GM19023 (cell line): ENCODE data around the gene CPPED1.
"Not testable (repeated sequence)": the region's sequence is repeated elsewhere in the genome, so short reads cannot be mapped to it uniquely, and the experiment has no call there.

Source experiments
- ATAC-seq: cut with Tn5 transposase; IDR thresholded peaks from one replicate; pipeline ENCODE4 v1.9.1; 2021; ENCODE audit warnings: mild to moderate bottlenecking, moderate library complexity; ENCODE audit not compliant: unreplicated experiment

CPPED1 gene

GRCh38 chr16:12802661-12803060 is 1.0 kb downstream of the CPPED1 start:
- ATAC-seq = no peak

- ATAC-seq = no peak
These were observed 1.6 kb downstream of the CPPED1 start for GRCh38 chr16:12802048-12802447.

- ATAC-seq = no peak
These were observed 2.1 kb downstream of the CPPED1 start for GRCh38 chr16:12801511-12802042.

- no peak for ATAC-seq
These were observed 2.9 kb downstream of the CPPED1 start for GRCh38 chr16:12800817-12801216.

- not testable (repeated sequence) for ATAC-seq
These were observed 3.7 kb downstream of the CPPED1 start for GRCh38 chr16:12799996-12800395.

- ATAC-seq = no peak
These were observed 4.8 kb downstream of the CPPED1 start for GRCh38 chr16:12798846-12799245.

- no peak for ATAC-seq
These were observed 5.5 kb downstream of the CPPED1 start for GRCh38 chr16:12798171-12798570.

GRCh38 chr16:12796498-12796897 is 7.2 kb downstream of the CPPED1 start:
- no peak for ATAC-seq

- ATAC-seq = no peak
These were observed 8.9 kb downstream of the CPPED1 start for GRCh38 chr16:12794486-12795387.

- ATAC-seq = no peak
These were observed 9.8 kb downstream of the CPPED1 start for GRCh38 chr16:12793865-12794240.

- no peak for ATAC-seq
These were observed 10.4 kb downstream of the CPPED1 start for GRCh38 chr16:12793120-12793864.

GRCh38 chr16:12792528-12792927 is 11.2 kb downstream of the CPPED1 start:
- not testable (repeated sequence) for ATAC-seq

GRCh38 chr16:12791340-12791739 is 12.3 kb downstream of the CPPED1 start:
- no peak for ATAC-seq

- ATAC-seq = no peak
These were observed 14.9 kb downstream of the CPPED1 start for GRCh38 chr16:12788758-12789157.

- no peak for ATAC-seq
These were observed 17.6 kb downstream of the CPPED1 start for GRCh38 chr16:12786081-12786480.

- no peak for ATAC-seq
These were observed 19.6 kb downstream of the CPPED1 start for GRCh38 chr16:12784076-12784475.

GRCh38 chr16:12781777-12782176 is 21.9 kb downstream of the CPPED1 start:
- no peak for ATAC-seq

GRCh38 chr16:12780467-12780866 is 23.2 kb downstream of the CPPED1 start:
- no peak for ATAC-seq

- no peak for ATAC-seq
These were observed 25.0 kb downstream of the CPPED1 start for GRCh38 chr16:12778726-12779125.

GRCh38 chr16:12775656-12776236 is 27.9 kb downstream of the CPPED1 start:
- no peak for ATAC-seq

- ATAC-seq = no peak
These were observed 30.5 kb downstream of the CPPED1 start for GRCh38 chr16:12773221-12773620.
